HepG2 (cell line): ENCODE results near the gene SHLD1. TPM values are rescaled to one million over a fixed set of nuclear protein-coding genes. Genes with fewer than 3 reads are reported as not detected.
A peak's percentile ranks its signal among the peaks of the same experiment; 100 is the strongest.

Experiments
- CHD2 ChIP-seq: IDR thresholded peaks from 2 replicates; pipeline ENCODE4 v1.6.1; 2011; ENCODE audit warnings: low read depth, low read length, improper control_type of control experiment
- FLYWCH1 ChIP-seq: sonication (generic); formaldehyde crosslinking; IDR thresholded peaks from 2 replicates; pipeline ENCODE4 v1.8.1; 2023; ENCODE audit warnings: mild to moderate bottlenecking, missing genetic modification reagents
- HCFC1 ChIP-seq: fragments of 150-350 bp; IDR thresholded peaks from 2 replicates; pipeline ENCODE4 v1.6.1; 2014; ENCODE audit warnings: low read depth, low read length
- HMG20A ChIP-seq: IDR thresholded peaks from 2 replicates; pipeline ENCODE4 v1.6.1; 2016; ENCODE audit warnings: borderline replicate concordance
- KLF9 ChIP-seq: IDR thresholded peaks from 2 replicates; pipeline ENCODE4 v1.6.1; 2016; ENCODE audit warnings: low read depth
- KMT2B ChIP-seq: IDR thresholded peaks from 2 replicates; pipeline ENCODE4 v1.6.1; 2016; ENCODE audit warnings: missing genetic modification reagents, missing compliant biosample characterization
- NCOA2 ChIP-seq: sonication (generic); formaldehyde crosslinking; IDR thresholded peaks from 2 replicates; pipeline ENCODE4 v1.8.0; 2022; ENCODE audit warnings: inconsistent platforms
- NFE2 ChIP-seq: sonication (generic); formaldehyde crosslinking; IDR thresholded peaks from 2 replicates; pipeline ENCODE4 v1.4.0; 2020; ENCODE audit warnings: missing genetic modification reagents
- NFE2L2 ChIP-seq: fragments of 150-350 bp; IDR thresholded peaks from 2 replicates; pipeline ENCODE4 v1.6.1; 2014; ENCODE audit warnings: low read length
- PPARG ChIP-seq: conservative IDR thresholded peaks from 2 replicates; pipeline ENCODE4 v1.6.1; 2016; ENCODE audit warnings: missing biosample characterization, missing genetic modification reagents
- ZC3H4 ChIP-seq: sonication (generic); formaldehyde crosslinking; IDR thresholded peaks from 2 replicates; pipeline ENCODE4 v1.4.0; 2020; ENCODE audit warnings: missing genetic modification reagents, borderline replicate concordance
- ZMYM3 ChIP-seq: sonication (generic); formaldehyde crosslinking; IDR thresholded peaks from 2 replicates; pipeline ENCODE4 v1.5.1; 2020; ENCODE audit warnings: mild to moderate bottlenecking, missing genetic modification reagents
- ZNF10 ChIP-seq: sonication (generic); formaldehyde crosslinking; IDR thresholded peaks from 2 replicates; pipeline ENCODE4 v1.4.0; 2020; ENCODE audit warnings: mild to moderate bottlenecking, low read depth, missing genetic modification reagents, borderline replicate concordance
- ZNF512 ChIP-seq: sonication (generic); formaldehyde crosslinking; IDR thresholded peaks from 2 replicates; pipeline ENCODE4 v1.4.0; 2020; ENCODE audit warnings: mild to moderate bottlenecking, missing genetic modification reagents
- ZNF530 ChIP-seq: sonication (generic); formaldehyde crosslinking; IDR thresholded peaks from 2 replicates; pipeline ENCODE4 v1.5.0; 2020; ENCODE audit warnings: low read depth, mild to moderate bottlenecking, missing genetic modification reagents
- ZNF614 ChIP-seq: IDR thresholded peaks from 2 replicates; pipeline ENCODE4 v1.6.1; 2018; ENCODE audit warnings: missing biosample characterization, missing genetic modification reagents, inconsistent platforms, borderline replicate concordance
- ZNF687 ChIP-seq: sonication (generic); formaldehyde crosslinking; IDR thresholded peaks from 2 replicates; pipeline ENCODE4 v1.5.1; 2020; ENCODE audit warnings: mild to moderate bottlenecking, missing genetic modification reagents, moderate library complexity
- ZNF713 ChIP-seq: sonication (generic); formaldehyde crosslinking; IDR thresholded peaks from 2 replicates; pipeline ENCODE4 v1.4.0; 2020; ENCODE audit warnings: mild to moderate bottlenecking, missing genetic modification reagents
- ZNF780A ChIP-seq: sonication (generic); formaldehyde crosslinking; IDR thresholded peaks from 2 replicates; pipeline ENCODE4 v1.8.0; 2022; ENCODE audit warnings: mild to moderate bottlenecking, missing genetic modification reagents, moderate library complexity
- ZNF788 ChIP-seq: sonication (generic); formaldehyde crosslinking; IDR thresholded peaks from 2 replicates; pipeline ENCODE4 v1.5.0; 2020; ENCODE audit warnings: mild to moderate bottlenecking, missing genetic modification reagents, borderline replicate concordance
- polyA plus RNA-seq, 8 experiments: library from polyadenylated mRNA; depleted of rRNA in 3 of 8; stranded (reverse) in 7 of 8; unstranded in 1 of 8; fragments of >200 nt; fragmentation: Illumina TruSeq in 4 of 8; extraction: Trizol in 4 of 8; gene quantifications; 2 replicates each; pipeline versions ENCODE4 v1.2.1 to v1.2.3, GENCODE V29; 2011 to 2016; ENCODE audit warnings: low read depth in 4 of 8, missing spikeins in 1 of 8, mixed read lengths in 1 of 8; ENCODE audit not compliant: insufficient read depth in 1 of 8
- total RNA-seq, 5 experiments: library from RNA; depleted of rRNA; stranded (reverse); fragments of >200 nt; fragmentation: Illumina TruSeq; extraction: Trizol; gene quantifications; 2 replicates each; pipeline ENCODE4 v1.2.3, GENCODE V29; 2016; ENCODE audit warnings: low read depth in 1 of 5
- TF ChIP-seq, protein P1 (sequence below): sonication (generic); formaldehyde crosslinking; IDR thresholded peaks from 2 replicates; pipeline ENCODE4 v1.5.0; 2020; ENCODE audit warnings: missing genetic modification reagents, mild to moderate bottlenecking, borderline replicate concordance
- TF ChIP-seq, protein P2 (sequence below): IDR thresholded peaks from 2 replicates; pipeline ENCODE4 v1.6.1; 2012; ENCODE audit warnings: low read length, improper control_type of control experiment

The SHLD1 gene
- total and polyA plus RNA-seq, 2 of the 13 experiments (the other 11 are each of a cell fraction or from before 2014, with no cell fraction given): 8.9 to 10.0 TPM

DNA sequence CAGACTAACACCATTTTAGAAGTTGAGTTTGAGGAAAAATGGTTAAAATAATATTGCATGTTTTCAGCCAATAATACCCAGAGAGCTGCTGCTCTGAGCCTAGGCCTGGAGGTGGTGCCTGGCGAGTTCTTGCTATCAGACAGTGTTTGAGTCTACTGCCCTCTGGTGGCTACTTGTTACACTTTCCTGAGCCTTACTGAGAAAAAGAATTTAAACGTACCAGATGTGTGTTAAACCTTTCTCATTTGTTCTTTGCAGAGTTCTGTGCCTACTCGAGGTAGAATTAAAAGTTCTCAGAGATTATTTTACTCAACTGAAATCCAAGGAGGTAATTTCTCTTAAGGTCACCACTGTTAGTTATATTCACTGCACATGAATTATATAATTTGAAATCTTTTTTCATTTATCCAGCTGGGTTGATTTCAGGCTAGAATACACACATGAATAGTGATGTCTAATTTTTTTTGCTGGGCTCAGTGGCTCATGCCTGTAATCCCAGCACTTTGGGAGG lies 38.2 kb downstream of the SHLD1 start (continued):
- no peak for TF ChIP-seq FLYWCH1 (CRISPR knock-in tag)
- no peak for TF ChIP-seq NFE2 (CRISPR knock-in tag)
- no peak for TF ChIP-seq ZC3H4 (CRISPR knock-in tag)
- TF ChIP-seq KLF9 (CRISPR knock-in tag): no peak
- TF ChIP-seq NCOA2 (CRISPR knock-in tag): no peak
- TF ChIP-seq ZNF788 (CRISPR knock-in tag): no peak
- no peak for TF ChIP-seq NFE2L2
- TF ChIP-seq ZNF687 (CRISPR knock-in tag): no peak
- TF ChIP-seq KMT2B (CRISPR knock-in tag): no peak
- no peak for TF ChIP-seq ZNF530 (CRISPR knock-in tag)
- TF ChIP-seq HMG20A: no peak
- TF ChIP-seq ZNF512: no peak
- peak; percentile 60 for TF ChIP-seq PPARG (CRISPR knock-in tag)
- TF ChIP-seq HCFC1: no peak
- no peak for TF ChIP-seq ZNF780A (CRISPR knock-in tag)
- TF ChIP-seq ZNF10 (CRISPR knock-in tag): no peak
- TF ChIP-seq, protein P1, sequence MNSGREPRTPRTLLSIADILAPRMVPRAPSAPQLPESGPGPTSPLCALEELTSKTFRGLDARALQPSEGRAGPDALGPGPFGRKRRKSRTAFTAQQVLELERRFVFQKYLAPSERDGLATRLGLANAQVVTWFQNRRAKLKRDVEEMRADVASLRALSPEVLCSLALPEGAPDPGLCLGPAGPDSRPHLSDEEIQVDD: no peak
- TF ChIP-seq, protein P2, sequence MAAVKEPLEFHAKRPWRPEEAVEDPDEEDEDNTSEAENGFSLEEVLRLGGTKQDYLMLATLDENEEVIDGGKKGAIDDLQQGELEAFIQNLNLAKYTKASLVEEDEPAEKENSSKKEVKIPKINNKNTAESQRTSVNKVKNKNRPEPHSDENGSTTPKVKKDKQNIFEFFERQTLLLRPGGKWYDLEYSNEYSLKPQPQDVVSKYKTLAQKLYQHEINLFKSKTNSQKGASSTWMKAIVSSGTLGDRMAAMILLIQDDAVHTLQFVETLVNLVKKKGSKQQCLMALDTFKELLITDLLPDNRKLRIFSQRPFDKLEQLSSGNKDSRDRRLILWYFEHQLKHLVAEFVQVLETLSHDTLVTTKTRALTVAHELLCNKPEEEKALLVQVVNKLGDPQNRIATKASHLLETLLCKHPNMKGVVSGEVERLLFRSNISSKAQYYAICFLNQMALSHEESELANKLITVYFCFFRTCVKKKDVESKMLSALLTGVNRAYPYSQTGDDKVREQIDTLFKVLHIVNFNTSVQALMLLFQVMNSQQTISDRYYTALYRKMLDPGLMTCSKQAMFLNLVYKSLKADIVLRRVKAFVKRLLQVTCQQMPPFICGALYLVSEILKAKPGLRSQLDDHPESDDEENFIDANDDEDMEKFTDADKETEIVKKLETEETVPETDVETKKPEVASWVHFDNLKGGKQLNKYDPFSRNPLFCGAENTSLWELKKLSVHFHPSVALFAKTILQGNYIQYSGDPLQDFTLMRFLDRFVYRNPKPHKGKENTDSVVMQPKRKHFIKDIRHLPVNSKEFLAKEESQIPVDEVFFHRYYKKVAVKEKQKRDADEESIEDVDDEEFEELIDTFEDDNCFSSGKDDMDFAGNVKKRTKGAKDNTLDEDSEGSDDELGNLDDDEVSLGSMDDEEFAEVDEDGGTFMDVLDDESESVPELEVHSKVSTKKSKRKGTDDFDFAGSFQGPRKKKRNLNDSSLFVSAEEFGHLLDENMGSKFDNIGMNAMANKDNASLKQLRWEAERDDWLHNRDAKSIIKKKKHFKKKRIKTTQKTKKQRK: no peak
- no peak for TF ChIP-seq ZMYM3 (CRISPR knock-in tag)
- TF ChIP-seq CHD2: no peak
- 0 out of 2 replicates have a peak, but pooled peaks have one; percentile 42 for TF ChIP-seq ZNF713 (CRISPR knock-in tag)
- TF ChIP-seq ZNF614 (CRISPR knock-in tag): no peak
